NCI-H128 (cell line): Measurements from ENCODE around the gene C1QTNF6.
"Not testable (repeated sequence)": the region's sequence is repeated elsewhere in the genome, so short reads cannot be mapped to it uniquely, and the experiment has no call there.

ENCODE experiments used
- DNase-seq: peaks from one replicate; lab custom pipeline; 2025; ENCODE audit not compliant: unreplicated experiment; lab: John Stamatoyannopoulos, UW

C1QTNF6 gene

GRCh38 chr22:37187891-37188761 lies at the start of gene C1QTNF6:
TSS of gene C1QTNF6 (minus strand) at chr22:37188247. CDS start at chr22:37188213, 34 bp downstream.
- DNase-seq: no peak

DNA sequence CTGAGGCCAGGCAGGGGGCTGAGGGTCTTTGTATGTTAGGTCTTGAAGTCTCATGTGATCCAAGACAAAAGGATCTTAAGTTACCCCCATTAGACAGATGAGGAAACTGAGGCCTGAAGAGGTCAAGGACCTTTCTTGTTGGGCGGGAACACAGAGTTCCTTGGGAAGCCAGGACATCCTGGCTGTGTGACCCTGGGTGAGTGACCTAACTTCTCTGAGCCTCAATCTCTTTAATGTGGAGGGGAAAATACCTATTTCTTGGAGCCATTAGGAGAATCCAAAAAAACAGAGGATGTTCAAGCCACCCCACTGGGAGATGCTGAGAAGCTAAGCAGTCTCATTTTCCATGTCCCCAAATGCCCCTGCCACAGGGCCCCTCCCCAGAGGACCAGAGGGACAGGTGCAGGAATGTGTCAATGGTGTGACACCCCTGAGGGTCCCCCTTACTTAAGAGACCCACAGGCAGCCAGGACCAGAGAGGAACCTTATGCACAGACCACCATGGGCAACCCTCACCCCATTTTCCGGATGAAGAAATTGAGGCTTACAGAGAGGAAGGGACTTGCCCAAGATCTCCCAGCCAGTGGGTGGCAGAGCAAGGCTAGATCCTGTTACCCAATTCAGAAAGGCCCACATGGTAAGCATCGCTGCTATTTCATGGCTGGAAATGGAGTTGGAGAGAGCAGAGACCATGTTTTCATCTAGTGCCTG lies 48.0 kb upstream of the C1QTNF6 start:
- no peak for DNase-seq

DNA sequence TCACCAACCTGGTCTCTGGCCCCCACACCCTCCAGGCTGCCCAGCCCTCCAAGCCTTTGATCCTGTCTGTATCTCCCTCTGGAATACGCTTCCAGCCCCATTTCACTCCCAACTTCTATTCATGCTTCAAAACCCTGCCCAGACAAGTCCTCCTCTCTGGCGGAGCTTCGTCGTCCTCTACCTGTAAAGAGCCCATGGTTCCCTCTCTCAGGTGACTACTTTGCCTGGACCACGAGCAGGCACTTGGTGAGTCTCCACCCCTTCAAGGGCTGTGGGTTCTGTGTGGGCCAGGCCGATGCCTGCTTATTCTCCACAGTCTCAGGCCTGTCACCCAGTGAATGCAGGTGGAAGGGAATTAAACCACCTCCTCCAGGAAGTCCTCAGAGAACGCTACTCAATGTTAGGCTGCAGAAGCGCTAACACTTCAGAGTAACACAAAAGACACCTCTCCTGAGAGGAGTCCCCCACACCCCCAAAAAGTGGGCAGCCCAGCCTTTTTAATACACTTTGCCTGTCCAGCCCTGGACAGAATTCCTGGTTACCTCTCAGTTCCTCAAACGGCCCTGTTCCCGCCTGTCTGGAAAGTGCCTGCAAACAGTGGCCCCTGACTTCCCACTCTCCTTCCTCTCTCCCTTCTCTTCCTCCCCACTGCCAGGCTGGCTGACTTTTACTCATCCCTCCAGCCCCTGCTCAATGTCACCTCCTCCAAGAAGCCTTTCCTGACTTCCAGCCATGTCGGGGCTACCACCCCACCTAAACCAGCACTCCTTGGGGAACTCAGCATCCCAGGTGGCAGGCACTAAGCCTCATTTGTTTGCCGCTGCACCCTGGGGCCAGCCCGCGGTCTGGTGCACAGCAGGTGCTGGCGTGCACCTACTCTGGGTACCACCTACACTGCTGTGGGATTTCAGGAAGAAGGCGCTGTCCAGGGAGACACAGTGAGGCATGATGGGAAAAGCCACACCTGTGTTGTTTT lies 47.0 kb upstream of the C1QTNF6 start:
- DNase-seq: no peak

GRCh38 chr22:37233751-37234631 lies 45.9 kb upstream of the C1QTNF6 start:
- no peak for DNase-seq

DNA sequence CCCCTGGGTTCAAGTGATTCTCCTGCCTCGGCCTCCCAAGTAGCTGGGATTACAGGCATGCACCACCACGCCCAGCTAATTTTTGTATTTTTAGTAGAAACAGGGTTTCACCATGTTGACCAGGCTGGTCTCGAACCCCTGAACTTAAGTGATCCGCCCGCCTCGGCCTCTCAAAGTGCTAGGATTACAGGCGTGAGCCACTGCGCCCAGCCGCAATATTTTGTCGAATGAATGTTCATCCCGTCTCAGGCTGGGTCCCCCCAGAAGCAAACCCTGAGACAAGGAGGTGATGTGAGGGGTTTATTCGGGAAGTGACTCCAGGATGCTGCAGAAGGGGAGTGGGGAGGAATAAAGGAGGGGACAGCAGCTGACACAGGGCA lies 45.3 kb upstream of the C1QTNF6 start:
- not testable (repeated sequence) for DNase-seq

- DNase-seq: no peak
Observed at GRCh38 chr22:37232140-37232998, 44.3 kb upstream of the C1QTNF6 start.

- DNase-seq: no peak
Observed at GRCh38 chr22:37231406-37232139, 43.5 kb upstream of the C1QTNF6 start.

GRCh38 chr22:37230673-37231405 lies 42.8 kb upstream of the C1QTNF6 start:
- DNase-seq: no peak

DNA sequence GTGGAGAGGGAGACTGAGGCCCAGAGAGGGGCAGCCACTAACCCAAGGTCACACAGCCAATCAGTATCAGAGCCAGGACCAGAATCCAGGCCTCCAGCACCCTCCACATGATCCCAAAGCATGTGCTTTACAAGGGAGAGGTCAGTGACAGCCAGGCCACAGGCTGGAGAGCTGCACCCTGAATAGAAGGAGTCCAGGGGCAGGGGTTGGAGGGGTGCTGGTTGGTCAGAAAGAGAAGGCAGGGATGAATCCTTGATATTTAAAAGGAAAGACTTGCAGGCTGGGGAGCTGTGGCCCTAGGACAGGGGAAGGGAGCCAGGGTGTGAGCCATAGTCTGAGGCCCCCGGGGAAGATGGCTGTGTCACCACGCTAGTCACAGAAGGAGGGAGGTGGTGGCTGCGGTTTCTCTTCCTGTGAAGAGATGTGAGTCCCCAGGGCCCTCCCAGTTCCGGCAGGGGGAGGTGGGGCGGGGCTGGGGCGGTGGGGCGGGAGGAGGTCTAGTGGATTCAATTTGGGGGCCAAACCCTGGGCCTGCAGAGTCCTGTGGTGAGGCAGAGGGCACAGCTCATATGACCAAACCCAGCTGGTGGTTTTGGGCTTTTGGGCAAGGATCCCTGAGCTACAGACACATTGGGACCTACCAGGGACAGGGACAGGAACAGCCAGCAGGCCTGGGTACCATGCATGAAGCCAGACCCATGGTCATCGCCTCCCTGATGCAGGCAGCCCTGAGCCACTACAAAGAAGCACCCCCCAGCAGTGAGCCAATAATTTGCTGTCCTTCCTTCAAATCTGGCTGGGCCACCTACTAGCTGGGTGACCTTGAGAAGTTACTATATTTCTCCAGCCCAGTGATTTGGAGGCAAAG lies 42.0 kb upstream of the C1QTNF6 start:
- DNase-seq: no peak

DNA sequence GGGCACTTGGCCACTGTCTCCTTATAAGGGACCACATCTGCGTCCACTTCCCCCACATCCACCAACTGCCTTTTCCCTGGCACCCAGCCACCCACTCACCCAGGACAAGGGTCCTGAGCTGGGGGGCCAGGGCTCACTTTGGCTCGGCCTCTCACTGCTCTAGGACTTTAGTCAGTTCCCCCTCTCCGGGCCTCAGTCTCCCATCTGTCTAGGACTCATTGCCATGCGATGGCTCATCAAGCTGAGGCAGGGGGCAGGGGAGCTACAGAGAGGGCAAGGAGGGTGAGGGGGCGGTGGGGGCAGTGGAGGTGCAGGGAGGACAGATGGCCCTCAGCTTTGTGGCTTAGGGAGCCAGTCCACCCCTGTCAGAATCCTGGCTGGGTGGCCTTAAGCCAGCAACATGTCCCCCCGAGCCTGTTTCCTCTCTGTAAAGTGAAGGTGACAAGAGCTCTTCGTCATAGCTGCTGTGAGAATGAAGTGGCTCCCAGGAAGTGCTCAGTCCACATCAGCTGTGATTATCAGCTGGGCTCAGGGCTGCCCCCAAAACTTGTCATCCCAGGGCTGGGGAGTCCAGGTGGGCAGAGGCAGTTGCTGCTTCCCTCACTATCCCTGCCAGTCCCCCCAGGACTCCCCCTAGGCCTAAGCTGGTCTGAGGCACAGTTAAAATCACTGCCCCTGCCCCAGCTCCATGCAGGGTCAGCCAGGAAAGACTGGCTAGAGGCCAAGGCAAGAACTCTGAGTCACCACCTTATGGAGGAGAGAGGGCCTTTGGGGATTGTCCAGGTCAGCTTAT lies 41.2 kb upstream of the C1QTNF6 start:
- no peak for DNase-seq

DNA sequence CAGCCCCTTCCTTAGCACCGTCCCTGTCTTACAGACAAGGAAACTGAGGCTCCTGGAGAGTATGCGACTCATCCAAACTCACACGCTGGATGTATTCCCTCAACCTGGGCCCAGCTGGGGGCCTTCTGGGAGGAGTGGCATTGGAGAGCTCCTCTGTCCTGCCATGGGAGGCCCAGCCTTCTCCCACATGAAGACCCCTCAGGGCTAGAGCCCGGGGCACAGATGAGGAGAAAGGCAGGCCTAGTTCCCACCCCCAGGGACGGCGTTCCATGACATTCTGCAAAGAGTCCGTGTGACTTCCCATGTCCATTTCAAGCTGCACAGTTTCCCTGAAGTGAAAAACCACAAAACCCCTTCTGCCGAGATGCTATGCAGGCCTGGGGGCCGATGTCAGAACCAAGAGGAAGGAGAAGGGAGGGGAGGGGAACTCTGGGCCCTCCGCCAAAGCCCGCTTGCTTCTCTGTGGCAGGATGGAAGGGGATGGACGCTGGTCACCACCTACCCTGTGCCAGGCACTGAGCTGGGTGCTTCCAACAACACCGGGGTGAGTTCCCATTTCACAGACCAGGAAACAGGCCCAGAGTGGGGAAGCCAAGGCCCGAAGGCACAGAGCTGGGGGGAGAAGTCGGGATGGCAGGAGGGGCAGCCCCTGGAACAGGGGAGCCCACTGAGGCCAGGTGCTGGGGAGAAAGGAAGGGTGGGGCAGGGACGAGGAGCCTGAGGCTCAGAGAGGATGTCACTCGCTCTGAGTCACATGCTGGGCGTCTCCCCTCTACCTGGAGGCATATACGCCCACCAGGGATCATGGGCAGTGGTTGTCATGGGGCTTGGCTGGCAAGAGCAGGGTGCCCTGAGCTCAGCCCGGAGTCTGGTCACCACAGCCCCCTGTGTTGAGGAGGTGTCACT lies 40.3 kb upstream of the C1QTNF6 start:
- no peak for DNase-seq

DNA sequence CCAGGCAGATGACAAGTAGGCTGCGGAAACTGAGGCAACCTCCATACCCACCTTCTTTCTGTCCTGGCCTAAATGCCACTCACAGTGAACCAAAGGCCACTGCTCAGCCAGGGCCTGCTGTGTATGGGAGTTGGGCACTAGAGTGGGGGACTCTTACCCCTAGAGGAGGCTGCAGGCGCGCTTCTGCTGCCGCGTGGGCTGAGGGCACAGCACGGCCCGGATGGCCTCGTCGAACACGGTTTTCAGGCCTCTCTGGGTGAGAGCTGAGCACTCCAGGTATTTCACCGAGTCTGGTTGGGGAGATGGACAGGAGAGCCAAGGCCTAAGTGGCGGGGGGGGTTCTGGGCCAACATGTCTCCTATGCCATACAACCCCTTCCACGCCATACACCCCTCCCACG lies 38.5 kb upstream of the C1QTNF6 start:
- no peak for DNase-seq

GRCh38 chr22:37226087-37226486 lies 38.0 kb upstream of the C1QTNF6 start:
- no peak for DNase-seq

- no peak for DNase-seq
Observed at GRCh38 chr22:37225481-37225880, 37.4 kb upstream of the C1QTNF6 start.

DNA sequence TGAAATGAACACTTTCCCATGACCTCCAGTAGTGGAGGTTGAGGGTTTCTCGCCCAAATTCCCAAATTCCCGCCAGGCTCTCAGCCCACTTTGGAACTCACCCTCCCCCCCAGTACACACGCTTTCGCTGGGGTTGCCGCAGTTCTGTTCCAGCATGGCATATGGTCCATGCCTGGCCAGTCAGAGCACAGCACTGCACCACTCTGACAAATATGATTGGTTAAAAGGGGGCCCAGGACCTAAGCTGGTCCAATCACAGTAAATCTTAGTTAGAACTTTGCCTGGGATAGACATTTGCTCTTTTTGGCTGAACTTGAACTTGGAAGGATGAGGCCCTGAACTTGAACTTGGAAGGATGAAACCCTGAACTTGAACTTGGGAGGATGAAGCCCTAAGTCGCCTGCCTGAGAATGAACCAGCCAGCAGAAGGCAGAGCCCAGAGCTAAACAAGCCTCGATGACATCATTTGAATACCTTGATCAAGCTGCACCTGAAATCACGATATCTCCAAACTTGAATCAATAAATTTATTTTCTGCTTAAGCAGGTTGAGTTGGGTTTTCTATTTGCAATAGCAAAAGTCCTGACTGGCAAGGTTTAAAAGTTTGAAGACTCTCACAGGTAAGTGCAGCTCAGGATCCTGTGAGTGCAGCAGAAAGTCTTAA lies 36.8 kb upstream of the C1QTNF6 start:
- DNase-seq: no peak
